HG03432 (cell line): Measurements from ENCODE around the gene TMED3.
"Not testable (repeated sequence)": the region's sequence is repeated elsewhere in the genome, so short reads cannot be mapped to it uniquely, and the experiment has no call there.

Source experiments
- ATAC-seq: cut with Tn5 transposase; IDR thresholded peaks from one replicate; pipeline ENCODE4 v1.9.1; 2021; ENCODE audit warnings: mild to moderate bottlenecking, moderate library complexity; ENCODE audit not compliant: unreplicated experiment

TMED3 gene

DNA sequence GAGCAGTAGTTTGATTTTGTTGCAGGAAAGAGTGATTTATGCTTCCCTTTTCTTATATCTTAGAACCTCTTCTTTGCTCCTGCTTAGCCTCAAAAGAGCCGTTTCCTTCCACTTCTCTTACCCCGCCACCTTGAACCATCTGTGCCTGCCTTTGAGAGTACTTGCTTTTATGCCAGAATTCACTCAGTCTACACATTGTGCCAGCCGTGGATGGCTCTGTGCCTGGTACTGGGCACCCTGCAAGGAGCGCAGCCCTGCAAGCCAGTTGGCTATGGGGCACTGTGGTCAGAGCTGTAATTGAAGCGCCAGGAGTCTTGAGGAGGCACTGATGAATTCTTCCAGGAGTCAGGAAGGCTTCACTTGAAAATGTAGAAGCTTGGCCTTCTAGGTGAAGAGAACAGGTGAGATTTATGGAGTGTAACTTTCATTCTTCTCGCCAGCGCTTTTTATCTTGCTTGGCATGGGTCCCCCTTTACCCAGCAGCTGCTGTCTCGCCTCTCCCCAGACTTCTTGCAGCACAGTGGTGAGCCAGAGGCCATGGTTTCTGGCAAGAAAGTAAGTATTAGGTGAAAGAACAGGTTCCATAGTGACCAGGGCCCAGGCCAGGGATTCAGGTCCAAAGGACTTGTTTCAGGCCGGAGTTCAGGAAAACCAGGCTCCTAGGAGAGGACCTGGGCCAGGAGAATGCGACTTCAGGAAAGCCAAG lies 4.9 kb downstream of the TMED3 start:
- no peak for ATAC-seq

DNA sequence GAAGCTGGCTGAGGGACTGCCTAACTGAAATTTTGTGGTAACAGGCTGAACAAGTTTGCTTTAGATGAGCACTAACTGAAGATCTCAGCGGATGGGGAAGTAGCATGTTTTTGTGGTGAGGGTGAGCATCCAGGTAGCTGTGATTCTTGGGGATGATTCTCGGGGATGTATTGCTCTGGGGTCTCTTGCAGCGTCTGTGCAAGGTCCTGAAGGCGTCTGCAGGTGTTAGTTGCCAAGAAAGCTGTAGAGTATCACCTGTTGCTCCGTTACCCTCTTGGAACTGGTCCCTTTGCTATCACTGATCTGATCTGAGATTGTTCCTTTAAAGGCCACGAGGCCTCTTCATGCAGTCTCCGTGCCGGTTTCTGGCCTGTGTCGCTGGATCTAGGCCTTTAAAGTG lies 6.0 kb downstream of the TMED3 start:
- no peak for ATAC-seq

DNA sequence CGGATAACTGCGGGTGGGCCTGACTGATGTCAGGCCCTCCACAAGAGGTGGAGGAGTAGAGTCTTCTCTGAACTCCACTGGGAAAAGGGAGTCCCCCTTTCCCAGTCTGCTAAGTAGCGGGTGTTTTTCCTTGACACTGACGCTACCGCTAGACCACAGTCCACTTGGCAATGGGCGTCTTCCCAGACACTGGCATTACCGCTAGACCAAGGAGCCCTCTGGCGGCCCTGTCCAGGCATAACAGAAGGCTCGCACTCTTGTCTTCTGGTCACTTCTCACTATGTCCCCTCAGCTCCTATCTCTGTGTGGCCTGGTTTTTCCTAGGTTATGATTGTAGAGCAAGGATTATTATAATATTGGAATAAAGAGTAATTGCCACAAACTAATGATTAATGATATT lies 9.1 kb downstream of the TMED3 start:
- not testable (repeated sequence) for ATAC-seq

DNA sequence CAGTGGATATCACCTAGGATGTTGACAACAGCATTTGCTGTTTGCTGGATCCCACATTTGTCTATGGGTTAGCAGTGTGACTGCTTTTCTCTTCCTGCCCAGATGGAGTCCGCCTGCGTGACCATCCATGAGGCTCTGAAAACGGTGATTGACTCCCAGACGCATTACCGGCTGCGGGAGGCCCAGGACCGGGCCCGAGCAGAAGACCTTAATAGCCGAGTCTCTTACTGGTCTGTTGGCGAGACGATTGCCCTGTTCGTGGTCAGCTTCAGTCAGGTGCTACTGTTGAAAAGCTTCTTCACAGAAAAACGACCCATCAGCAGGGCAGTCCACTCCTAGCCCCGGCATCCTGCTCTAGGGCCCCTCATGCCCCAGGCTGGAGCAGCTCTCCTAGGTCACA lies 11.0 kb downstream of the TMED3 start:
- ATAC-seq = no peak

DNA sequence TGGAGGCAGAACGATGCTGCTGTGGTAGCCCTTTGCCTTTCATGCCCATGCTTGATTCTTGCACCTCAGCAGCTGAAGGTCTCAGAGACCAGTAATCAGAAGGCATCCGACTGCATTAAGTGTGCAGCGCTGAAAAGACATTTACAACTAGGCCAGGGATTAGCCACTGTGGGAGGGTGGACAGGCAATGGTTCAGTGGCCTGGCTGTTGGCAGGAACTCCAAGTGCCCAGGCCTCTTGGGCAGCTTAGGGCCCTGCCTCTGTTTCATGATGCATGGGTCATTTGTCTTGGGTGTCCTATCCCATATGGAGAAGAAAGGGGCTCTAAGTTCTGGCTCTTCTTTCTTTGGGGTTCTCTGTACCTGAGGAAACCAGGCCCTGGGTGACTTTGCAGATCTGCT lies 11.4 kb downstream of the TMED3 start:
- no peak for ATAC-seq

DNA sequence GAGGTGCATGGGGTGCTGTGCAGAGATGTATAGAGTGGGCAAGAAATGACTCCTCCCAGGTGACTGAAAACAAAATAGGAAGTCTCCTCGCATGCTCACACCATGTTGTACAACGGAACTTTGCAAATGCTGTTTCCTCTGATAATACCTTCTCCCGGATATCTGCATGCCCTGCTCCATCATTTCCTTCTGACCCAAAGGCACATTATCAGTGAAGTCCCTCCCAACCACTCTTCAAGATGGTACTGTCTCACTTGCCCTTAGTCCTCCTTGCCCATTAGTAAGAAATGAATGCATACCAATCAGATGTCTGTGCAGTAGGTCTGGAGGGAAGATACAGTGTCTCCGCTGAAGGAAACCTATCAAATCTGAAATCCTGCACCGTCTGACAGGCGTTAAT lies 12.0 kb downstream of the TMED3 start:
- ATAC-seq = no peak

DNA sequence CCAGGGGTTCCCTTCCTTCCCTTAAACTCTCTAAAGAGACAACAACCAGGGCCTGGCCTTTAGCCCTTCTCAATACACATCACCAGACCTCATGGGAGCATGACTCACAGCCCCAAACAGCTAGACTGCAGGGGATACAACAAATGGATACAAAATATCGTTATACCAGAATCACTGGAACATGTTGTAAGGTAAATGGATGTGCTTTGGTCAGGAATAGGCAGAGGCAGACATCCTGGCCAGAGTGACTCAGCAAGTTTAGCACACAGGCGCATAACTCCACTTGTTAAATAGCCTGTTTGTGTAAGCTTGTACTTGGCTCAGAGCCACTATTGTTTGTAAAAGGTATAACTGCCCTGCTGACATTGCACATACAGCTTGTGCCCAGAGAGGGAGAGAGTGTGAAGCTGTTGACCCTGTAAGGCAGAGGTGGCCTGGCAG lies 18.3 kb downstream of the TMED3 start:
- no peak for ATAC-seq

DNA sequence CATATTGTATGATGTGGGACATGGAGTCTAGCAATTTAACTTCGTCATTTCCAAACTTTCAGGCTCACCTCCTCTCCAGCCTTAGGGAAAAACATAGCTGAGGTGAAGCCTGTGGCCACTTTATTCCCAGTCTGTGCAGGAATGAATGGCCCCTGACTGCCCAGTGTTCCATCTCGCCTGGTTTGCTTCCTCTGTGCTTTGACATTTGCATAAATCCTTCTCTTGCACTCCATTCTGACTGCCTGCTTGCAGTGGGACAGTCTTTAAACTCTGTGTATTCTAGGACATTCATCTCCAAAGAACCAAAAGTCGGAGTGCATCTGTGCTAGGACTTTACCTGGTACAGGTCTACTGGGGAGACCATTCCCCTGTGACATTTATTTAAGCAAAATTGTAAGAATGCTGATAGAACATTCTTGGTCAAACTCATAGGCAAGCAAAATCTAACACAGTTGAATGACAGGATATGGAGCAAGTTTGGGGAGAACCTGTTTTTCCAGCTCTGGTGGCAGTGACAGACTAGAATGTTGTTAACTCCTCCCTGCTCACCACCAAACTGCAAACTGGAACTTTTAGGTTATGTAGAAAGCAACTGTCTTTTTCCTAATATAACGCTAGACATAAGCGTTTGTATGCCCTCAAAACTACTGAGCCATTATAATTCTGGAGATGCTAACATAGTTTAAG lies 22.1 kb downstream of the TMED3 start:
- no peak for ATAC-seq

DNA sequence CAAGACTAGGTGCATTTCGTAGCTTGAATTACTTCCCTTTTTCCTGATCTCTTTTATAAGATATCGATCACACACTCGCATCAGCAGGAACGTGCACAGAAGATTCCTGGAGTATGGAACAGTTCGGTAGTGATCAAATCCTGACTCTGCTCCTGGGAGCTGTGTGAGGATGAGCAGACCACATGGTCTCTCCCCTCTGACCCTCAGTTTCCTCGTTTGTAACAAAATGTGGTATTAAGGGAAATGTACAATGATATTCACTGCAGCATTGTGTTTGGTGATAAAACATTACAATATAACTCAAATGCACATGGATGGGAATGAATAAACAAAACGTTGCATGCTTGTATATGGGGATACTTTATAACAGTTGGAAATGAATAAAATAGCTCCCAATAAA lies 26.7 kb downstream of the TMED3 start:
- ATAC-seq = no peak

DNA sequence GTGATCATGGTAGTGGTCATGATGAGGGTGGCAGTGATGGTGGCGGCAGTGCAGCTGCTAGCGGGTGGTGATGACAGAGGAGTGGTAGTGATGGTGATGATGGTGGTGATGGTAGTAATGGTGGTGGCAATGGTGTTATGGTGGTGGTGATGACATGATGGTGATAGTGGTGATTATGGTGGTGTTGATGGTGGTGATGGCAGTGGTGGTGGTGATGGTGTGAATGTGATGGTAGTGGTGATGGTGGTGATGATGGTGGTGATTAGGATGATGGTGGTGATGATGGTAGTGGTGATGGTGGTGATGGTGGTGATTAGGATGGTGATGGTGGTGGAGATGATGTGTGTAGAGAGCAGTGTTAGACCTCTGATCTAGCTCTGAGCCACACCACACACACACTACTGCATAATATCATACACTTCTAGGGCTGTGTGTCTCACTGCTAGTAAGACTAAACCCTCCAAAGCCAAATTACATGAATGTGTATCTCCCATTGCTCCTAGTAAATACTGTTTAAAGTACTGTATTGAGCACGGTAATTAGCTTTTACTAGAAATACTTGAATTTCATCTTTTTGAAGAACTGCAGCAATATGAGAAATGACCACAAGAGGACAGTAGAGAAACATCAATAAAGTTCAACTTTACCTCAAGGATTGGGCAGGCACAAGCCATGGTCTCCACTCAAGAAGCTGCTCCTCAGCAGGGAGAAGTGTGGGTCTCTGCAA lies 28.8 kb downstream of the TMED3 start:
- ATAC-seq = no peak

DNA sequence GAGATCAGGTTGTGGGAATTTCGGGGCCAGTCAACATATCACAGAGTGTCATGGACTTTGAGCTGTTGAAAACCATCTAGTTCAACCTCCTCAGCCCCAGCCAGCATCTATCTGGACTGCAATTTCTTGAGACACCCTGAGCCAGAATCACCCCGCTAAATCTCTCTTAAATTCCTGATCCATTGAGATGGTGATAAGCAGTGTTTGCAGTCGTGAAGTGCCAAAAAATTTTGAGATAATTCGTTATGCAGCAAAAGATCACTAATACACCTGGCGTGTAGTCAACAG lies 29.3 kb downstream of the TMED3 start:
- ATAC-seq = no peak

DNA sequence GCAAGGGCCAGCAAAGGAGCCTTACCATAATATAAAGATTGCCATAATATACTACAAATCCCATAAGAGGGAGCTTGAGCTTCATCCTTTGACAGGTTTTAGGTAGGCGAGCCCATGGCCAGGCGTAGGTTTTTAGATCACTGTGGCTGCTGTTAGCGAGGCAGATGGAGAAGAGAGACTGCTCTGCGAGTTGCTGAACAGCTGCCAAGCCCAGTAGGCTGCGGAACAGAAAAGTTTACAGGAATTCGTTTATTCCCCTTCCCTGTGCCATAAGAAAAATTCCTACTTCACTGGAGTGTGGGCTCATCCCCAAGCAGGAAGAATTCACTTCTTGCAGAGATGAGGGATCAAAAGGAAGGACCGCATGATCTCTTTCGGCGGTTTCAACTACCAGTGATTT lies 30.5 kb downstream of the TMED3 start:
- ATAC-seq = no peak

DNA sequence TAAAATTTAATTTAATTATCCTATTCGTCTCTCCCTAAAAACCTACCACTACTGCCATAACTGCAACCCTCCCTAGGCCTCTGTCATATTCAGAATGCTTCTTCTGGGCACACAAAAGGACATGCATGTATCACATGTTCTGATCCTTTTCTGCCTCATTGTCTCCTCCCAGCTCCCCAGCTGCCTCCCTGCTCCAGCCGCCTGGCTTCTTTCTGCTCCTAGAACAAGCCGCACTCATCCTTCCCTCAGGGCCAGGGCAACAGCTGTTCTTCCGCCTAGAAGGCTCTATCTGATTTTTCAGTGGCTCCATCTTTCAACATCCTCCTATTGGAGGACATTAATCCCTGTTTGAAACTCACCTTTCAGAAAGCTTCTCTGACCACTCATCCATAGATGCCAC lies 38.6 kb downstream of the TMED3 start:
- no peak for ATAC-seq

DNA sequence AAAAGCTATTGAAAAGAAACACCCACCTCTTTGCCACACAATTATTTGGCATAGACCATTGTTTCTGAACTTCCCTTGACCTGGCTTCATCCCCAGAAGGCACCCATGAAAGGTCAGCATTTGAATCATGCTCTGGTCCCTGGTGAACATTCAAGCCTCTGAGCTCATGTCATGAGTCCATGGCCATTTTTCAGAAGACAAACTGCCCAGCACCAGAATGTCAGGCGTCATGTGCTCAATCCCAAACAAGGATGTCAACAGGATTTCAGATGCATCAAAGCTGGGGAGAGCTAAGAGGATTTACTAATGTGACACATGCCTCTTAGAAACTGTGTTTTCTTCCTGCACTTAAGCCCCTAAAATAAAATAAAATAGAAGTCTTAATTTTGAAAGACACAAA lies 41.3 kb downstream of the TMED3 start:
- ATAC-seq = no peak

DNA sequence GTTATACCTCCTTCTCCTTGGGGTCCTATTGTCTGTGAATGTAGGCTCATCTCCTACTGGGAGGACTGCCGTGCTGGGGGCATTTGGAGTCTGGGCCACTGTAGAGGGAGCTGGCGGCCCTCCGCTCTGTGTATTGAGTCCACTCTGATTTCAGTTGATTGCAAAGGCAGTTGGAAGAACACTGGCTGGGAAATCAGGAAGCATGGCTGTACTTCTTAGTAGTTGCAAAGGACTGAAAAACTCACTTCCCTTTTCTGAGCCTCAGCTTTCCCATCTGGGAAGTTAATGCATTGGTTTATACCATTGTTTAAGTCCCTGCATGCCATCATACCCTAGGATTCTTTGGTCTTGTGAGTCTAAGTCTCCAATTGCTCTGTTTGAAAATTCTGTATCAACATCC lies 46.7 kb downstream of the TMED3 start:
- ATAC-seq = no peak

DNA sequence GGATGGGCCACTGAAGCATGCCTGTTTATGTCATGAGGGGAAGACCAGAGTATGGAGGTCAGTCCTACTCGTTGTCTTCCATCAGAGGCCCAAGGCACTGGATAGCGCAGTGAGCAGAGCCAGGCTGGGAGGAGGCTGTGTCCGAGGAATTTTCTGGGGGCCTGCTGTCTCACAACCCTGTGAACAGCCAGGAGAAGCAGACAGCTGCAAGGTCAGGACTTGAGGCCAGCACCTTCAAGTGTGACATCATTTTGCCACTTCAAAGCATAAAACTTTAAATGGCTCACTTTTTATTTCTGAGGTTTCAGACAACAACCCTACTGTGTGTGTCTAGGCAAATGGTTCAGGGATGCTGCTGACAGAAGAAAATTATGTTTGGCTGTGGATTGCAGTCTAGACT lies 47.2 kb downstream of the TMED3 start:
- no peak for ATAC-seq

DNA sequence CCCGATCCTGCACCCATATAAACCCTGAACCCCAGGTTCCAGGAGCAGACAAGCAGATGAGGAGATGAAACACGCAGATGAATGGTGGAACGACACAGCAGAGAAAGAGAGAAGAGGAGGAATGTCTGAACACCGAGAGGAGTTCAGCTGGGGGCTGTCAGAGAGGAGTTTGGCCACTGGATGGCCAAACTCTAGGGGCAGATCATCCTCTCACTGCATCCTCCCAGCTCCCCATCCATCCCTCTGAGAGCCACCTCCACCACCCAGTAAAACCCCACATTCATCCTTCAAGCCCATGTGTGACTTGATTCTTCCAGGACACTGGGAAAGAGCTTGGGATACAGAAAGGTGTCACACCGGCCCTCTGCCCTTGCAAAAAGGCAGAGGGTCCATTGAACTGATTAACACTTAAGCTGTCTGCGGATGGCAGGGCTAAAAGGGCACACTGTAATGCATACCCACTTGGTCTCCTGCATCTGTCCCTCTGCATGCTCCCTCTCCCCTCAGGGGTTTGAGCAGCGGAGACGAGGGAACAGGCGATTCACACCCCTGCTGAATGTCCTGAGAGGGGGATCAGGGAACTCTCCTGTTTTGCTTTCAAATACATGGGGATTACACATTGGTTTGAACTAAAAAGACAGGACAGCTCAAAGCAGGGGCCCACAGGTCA lies 53.8 kb downstream of the TMED3 start:
- ATAC-seq = no peak

DNA sequence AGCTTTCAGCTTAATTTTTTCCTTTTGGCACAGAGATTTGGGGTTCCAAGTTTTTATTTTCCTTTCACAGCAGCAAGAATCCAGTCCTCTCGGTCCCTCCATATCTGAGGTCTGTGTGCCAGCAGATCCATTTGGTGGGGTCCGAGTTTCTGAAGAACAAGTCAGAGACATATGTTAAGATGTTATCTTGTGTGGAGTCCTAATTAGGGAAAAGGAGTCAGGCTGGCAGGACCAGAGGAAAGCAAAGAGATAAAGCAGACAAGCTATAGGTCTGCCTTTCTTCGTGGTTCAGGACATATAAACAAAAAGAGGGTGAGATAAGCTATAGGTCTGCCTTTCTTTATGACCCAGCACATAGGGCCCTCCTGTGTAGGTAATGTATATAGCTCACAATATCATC lies 54.9 kb downstream of the TMED3 start:
- ATAC-seq = no peak

DNA sequence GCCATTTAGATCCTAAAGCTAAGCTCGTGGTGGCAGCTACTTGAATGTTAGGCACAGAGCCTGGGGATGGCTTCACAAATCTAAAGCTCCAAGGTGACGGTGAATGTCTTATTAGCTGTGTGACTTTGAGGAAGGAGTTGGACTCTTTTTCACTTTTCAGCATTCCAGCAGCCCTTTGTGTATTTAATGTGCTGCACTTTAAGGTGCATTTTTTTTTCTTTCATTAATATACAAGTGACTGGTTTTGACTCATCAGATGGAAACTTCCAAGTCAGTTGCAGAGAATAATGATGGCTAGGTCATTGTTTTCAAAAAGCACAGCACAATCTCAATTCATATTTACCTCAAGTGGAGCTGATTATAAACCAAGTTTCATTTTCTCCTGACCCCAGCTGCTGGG lies 55.8 kb downstream of the TMED3 start:
- ATAC-seq = no peak

DNA sequence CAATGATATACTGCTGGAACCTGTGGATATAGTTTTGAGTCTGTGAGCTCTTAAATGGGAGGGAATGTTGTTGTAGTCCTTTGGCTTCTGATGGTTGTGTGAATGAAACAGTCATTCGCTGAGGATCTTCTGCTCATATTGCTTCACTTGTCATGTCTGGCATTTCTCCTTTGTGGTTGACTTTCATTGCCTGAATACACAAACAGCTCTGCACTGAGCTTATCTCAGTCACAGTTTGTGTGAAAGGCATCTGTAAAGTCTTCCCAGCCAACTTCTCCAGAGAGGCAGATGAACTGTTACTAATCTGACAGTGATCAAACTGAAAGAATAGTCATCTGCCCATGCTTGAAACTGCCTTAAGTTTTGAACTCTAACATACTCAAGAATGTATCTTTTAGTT lies 59.8 kb downstream of the TMED3 start:
- no peak for ATAC-seq

DNA sequence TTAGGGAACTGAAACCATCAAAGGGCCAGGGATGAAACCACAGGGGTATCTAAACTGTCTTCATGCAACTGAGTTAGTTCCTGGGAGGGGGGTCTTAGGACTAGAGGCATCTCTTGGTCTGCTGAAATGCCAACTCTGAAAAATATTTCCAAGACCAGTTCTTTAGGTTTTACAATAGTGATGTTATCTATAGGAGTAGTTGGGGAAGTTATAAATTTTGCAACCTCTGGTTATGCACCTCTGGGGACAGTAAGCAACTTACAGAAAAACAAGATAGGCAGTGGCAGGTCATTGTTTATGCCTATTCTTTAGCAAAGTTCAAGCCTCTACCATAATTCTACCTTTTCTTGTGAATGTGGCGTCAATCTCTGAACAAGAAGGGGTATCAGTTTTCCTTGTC lies 60.7 kb downstream of the TMED3 start:
- no peak for ATAC-seq

DNA sequence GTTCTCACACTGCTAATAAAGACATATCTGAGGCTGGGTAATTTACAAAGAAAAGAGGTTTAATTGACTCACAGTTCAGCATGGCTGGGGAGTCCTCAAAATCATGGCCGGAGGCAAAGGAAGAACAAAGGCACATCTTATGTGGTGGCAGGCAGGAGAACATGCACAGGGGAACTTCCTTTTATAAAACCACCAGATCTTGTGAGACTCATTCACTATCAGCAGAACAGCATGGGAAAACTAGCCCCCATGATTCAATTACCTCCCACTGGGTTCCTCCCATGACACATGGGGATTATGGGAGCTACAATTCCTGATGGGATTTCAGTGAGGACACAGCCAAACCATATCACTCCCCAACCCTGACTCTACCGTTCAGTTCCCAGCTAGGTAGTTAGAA lies 61.5 kb downstream of the TMED3 start:
- ATAC-seq = no peak
